ENCODE results near the gene CCDC174.
"Not testable (repeated sequence)": the region's sequence is repeated elsewhere in the genome, so short reads cannot be mapped to it uniquely, and the experiment has no call there.

The CCDC174 gene

GRCh38 chr3:14651440-14652251, at the start of gene CCDC174:
CCDC174 (plus strand) TSS chr3:14651762; CDS start chr3:14651837, 75 bp downstream.
- DNase-seq (ENCODE audit: low spot score) = peak; percentile 100

- no peak for DNase-seq (ENCODE audit: low spot score)
Measured at GRCh38 chr3:14602006-14602803, 49.4 kb upstream of the CCDC174 start.

DNA sequence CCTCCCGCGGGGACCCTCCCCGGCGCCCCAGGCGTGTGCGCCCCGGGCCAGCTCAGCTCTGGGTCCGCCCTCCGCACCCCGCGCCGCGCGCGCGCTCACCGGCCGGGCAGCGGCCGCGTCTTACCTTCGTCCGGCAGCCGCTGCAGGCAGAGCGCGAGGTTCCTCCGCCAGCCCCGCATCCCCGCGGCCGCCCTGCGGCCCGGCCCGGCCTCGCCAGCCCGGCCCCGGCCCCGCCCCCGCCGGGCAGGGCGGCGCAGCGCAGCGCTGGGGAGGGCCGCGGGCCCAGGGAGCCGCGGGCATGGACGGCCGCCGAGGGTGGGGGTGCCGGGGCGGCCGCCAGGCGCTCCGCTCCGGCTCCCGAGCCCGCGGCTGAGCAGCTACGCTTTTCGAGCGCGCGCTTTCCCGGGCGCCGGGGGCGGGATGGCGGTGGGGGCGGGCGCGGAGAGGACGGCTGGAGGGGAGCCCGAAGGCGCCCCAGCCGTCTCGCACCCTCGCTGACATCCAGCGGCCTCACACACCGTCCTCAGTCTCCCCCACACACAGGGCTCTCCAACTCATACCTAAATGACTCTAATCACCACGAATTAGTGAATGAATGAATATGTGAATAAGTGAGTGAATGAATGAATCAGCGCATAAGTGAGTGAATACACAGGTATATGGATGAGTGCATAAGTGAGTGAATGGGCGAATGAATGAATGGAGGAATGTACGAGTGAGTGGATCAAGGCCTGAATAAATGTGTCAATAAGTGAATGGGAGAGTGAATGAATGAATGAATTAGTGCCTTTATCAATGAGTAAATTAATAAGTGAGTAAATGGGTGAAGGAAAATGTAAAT, 48.5 kb upstream of the CCDC174 start:
- DNase-seq (ENCODE audit: low spot score) = no peak

DNA sequence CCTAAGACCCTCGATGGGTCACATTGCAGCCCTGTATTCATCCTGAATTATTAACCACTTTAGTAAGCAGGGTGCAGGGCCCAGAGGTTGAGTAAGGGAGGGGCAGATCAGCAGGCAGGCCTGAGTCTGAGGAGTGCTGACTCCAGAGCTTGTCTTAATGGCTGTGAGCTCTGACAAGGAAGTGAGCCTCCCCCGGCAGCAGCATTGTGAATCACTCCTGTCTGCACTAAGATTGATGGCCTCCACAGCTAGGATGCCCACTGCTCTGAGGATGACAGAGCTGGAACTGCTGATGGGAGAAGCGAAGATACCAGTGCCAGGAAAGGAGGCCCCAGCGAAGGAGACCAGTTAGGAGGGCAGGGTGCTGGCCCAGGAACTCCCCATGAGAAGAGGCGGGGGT, 46.5 kb upstream of the CCDC174 start:
- no peak for DNase-seq (ENCODE audit: low spot score)

GRCh38 chr3:14605744-14606143, 45.8 kb upstream of the CCDC174 start:
- DNase-seq (ENCODE audit: low spot score) = no peak

- DNase-seq (ENCODE audit: low spot score) = no peak
Measured at GRCh38 chr3:14606669-14607339, 44.8 kb upstream of the CCDC174 start.

DNA sequence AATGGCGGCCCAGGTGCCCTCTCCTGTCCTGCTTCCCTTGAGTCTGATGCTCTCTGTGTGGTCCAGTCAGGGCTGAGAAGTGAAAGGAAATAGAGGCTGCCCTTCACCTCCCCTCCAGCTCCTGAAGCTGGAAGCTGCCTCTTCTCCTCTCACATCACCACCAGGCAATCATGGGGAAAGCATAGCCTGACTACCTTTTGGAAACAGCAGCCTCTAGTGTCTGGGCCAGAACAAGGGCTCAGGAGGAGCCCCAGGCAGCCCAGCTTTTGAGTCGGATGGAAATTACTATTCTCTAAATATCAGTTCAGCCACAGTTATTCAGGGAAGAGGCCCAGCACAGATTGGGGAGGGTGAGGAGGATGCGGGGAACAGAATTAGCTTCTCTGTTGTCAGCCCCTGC, 43.3 kb upstream of the CCDC174 start:
- no peak for DNase-seq (ENCODE audit: low spot score)

DNA sequence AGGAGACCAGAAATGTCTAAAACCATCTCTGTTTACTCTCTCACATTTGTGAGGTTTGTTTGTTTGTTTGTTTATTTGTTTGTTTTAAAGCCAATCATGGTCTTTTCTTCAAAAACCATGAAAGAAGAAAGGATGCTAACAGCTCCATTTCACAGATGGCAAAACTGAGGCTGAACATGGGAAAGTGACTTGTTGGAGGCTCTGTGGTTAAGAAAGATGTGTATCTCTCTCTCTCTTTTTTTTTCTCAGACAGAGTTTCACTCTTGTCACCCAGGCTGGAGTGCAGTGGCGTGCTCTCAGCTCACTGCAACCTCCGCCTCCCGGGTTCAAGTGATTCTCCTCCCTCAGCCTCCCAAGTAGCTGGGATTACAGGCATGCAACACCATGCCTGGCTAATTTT, 42.5 kb upstream of the CCDC174 start:
- DNase-seq (ENCODE audit: low spot score) = not testable (repeated sequence)

- DNase-seq (ENCODE audit: low spot score) = no peak
Measured at GRCh38 chr3:14609506-14609905, 42.1 kb upstream of the CCDC174 start.

DNA sequence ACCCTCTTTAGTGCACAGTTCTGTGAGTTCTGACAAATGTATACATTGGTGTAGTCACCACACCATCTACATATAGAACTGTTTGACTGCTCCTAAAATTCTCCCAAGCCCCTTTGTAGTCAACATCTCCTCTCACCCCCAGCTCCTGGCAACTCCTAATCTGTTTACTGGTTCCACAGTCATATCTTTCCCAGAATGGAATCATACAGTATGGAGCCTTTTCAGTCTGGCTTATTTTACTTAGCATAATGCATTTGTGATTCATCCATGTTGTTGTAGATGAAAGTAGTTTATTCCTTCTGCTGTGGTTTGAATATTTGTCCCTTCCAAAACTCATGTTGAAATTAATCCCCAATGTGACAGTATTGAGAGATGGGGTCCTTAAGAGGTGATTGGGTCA, 41.6 kb upstream of the CCDC174 start:
- DNase-seq (ENCODE audit: low spot score) = no peak

DNA sequence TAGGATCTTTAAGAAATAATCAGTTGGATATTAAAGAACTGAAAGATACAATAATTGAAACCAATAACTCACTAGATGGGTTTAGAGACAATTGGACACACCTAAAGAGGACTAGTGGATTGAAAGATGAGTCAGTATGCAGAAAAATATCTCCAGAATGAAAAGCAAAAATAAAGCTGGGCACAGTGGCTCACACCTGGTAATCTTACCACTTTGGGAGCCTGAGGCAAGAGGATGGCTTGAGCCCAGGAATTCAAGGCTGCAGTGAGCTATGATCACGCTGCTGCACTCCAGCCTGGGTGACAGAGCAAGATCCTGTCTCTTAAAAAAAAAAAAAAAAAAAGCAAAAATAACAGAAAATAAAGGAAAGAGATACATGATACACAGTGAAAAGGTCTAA, 37.4 kb upstream of the CCDC174 start:
- no peak for DNase-seq (ENCODE audit: low spot score)

DNA sequence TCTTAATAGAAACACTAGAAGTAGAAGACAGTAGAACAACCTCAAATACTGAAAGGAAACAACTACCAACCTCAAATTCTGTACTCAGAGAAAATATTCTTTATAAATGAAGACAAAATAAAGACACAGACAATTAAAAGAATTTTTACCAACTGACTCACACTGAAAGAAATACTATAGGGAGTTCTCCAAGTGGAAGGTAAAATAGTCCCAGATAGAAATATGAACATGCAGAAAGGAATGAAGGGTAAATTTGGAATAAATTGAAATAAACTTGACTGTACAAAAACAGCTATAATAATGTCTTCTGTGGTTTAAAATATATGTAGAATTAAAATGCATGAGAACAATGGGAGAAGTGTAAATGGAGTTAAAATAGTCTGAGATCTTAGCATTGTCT, 36.7 kb upstream of the CCDC174 start:
- DNase-seq (ENCODE audit: low spot score) = no peak

- no peak for DNase-seq (ENCODE audit: low spot score)
Measured at GRCh38 chr3:14616606-14617507, 34.7 kb upstream of the CCDC174 start.

- DNase-seq (ENCODE audit: low spot score) = no peak
Measured at GRCh38 chr3:14617508-14618023, 34.0 kb upstream of the CCDC174 start.

GRCh38 chr3:14619605-14620004, 32.0 kb upstream of the CCDC174 start:
- no peak for DNase-seq (ENCODE audit: low spot score)

DNA sequence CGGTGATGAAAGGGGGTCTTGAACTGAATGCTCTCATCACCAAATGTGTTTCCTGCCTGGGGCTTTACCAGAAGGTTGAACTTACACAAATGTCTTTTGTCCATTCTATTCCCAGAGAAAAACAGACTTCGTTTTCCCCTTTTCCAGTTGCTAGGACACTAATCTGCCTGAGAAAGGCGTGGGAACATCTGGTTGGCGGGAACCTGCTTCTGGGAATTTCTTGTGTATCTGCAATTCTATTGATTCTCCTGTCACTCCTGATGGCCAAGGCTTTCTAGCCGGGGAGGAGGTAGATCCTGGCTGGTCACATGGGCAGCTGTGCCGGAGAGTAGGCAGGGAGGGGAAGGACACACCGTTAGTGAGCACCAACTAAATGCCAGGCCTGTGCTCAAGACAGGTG, 31.1 kb upstream of the CCDC174 start:
- no peak for DNase-seq (ENCODE audit: low spot score)

- no peak for DNase-seq (ENCODE audit: low spot score)
Measured at GRCh38 chr3:14621093-14621492, 30.5 kb upstream of the CCDC174 start.

- DNase-seq (ENCODE audit: low spot score) = no peak
Measured at GRCh38 chr3:14622368-14622767, 29.2 kb upstream of the CCDC174 start.

DNA sequence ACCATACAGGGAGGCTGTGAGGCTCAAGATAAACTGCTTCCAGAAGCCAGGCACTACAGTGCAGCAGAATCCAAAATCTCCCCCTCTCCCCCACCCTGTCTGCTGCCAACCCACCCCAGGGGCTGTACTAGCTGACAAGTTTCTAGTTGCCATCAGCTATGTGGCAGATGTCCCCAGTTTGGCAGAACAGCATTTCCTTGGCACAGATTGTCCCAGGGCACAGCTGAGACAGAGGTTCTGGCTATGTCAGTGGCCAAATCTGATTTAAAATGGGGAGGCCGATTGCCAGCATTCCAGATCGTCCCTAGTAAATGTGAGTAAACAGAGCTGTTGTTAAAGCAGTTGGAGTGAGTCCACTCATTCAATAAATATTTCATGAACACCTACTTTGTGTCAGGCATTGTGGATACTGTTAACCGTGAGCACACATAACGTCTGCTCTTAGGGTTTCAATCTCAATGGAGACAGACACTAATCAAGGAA, 28.0 kb upstream of the CCDC174 start:
- DNase-seq (ENCODE audit: low spot score) = peak; percentile 16

GRCh38 chr3:14624498-14624897, 27.1 kb upstream of the CCDC174 start:
- no peak for DNase-seq (ENCODE audit: low spot score)
